Esophagus squamous epithelium (tissue), 4 donors: ENCODE results near the gene APOC1.

Source experiments
- CTCF ChIP-seq, 6 experiments: fragments of 450-650 bp in 4 of 6; fragments of 200-600 bp in 2 of 6; sonication (generic) in 2 of 6; IDR thresholded peaks; one replicate each; pipeline ENCODE4 v1.5.1; 2016 to 2019; ENCODE audit warnings: antibody characterized with exemption in 6 of 6, mild to moderate bottlenecking in 4 of 6, moderate library complexity in 4 of 6
- POLR2A ChIP-seq, 4 donors: fragments of 450-650 bp; IDR thresholded peaks; one replicate each; pipeline ENCODE4 v1.6.1; 2017; ENCODE audit warnings: antibody characterized with exemption in 4 of 4, mild to moderate bottlenecking in 4 of 4, moderate library complexity in 3 of 4

GRCh38 chr19:44958090-44958489 is 43.7 kb downstream of the APOC1 start:
- TF ChIP-seq CTCF (IDR thresholded peaks at IDR 0.05) (no peak), POLR2A (IDR thresholded peaks at IDR 0.05) (no peak)
